H1 (cell line): ENCODE data around the gene TTC33. TPM values are rescaled to one million over a fixed set of nuclear protein-coding genes. Genes with fewer than 3 reads are reported as not detected.

Experiments used
- ASH2L ChIP-seq: fragments of 200-600, 300-600 bp; sonication (generic); IDR thresholded peaks from one replicate; pipeline ENCODE4 v1.7.1; 2017; ENCODE audit warnings: low read length
- GABPA ChIP-seq: IDR thresholded peaks from 2 replicates; pipeline ENCODE4 v1.6.1; 2011; ENCODE audit warnings: mild to moderate bottlenecking, low read length, moderate library complexity, borderline replicate concordance; ENCODE audit not compliant: insufficient read depth
- JUN ChIP-seq: IDR thresholded peaks from 2 replicates; pipeline ENCODE4 v1.6.1; 2011; ENCODE audit warnings: low read depth, mild to moderate bottlenecking, improper control_type of control experiment, low read length
- KDM1A ChIP-seq: fragments of 200-600, 300-600 bp; sonication (generic); IDR thresholded peaks from 2 replicates; pipeline ENCODE4 v1.7.1; 2016; ENCODE audit warnings: mild to moderate bottlenecking, low read length, borderline replicate concordance
- NANOG ChIP-seq: IDR thresholded peaks from 2 replicates; pipeline ENCODE4 v1.6.1; 2011; ENCODE audit warnings: low read length, low read depth, mild to moderate bottlenecking, inconsistent platforms; ENCODE audit not compliant: insufficient read depth, poor library complexity, severe bottlenecking
- RFX5 ChIP-seq: IDR thresholded peaks from 2 replicates; pipeline ENCODE4 v1.6.1; 2011; ENCODE audit warnings: low read depth, low read length, improper control_type of control experiment, borderline replicate concordance
- SIX5 ChIP-seq: IDR thresholded peaks from 2 replicates; pipeline ENCODE4 v1.6.1; 2011; ENCODE audit warnings: mild to moderate bottlenecking, low read depth, low read length
- polyA plus RNA-seq, 7 experiments: library from polyadenylated mRNA; depleted of rRNA in 3 of 7; stranded (reverse) in 5 of 7; unstranded in 2 of 7; fragments of >200 nt in 5 of 7; fragments of 200-250 nt in 2 of 7; gene quantifications; 1 replicate in 5 of 7; 2 replicates in 1 of 7; 4 replicates in 1 of 7; pipeline versions ENCODE4 v1.2.1 to v1.2.3, GENCODE V29; 2011 to 2013; ENCODE audit warnings: missing spikeins in 2 of 7, mixed read lengths in 2 of 7
- total RNA-seq: library from RNA; stranded (reverse); fragmentation: NEBNext Ultra II Directional; extraction: Animal tissue kit (Norgen Biotek cat#: 25700); gene quantifications from 2 replicates; pipeline ENCODE4 v1.2.1, GENCODE V29; 2021

TTC33 gene
- total and polyA plus RNA-seq, 2 of the 8 experiments (the other 6 are each of a cell fraction or from before 2014, with no cell fraction given), result 1.2 to 12.6 TPM

DNA sequence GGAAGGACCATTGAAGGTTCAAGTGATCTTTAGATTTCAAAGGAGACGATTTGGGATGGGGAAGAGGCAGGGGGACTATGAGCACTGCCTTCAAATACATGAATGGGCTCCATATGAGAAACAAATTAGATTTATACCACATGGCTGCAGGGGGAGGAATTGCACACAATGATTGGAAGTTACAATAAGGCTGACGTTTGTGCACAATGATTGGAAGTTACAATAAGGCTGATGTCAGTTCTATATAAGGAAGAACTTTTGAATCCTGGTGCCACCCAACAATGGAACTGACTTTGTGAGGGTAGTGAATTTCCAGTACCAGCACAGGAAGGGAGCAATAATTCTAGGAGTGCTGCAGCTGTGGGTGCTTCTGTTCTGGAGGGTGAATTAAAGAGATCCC lies 171.7 kb downstream of the TTC33 start (continued):
- TF ChIP-seq RFX5 (no peak), SIX5 (no peak), JUN (no peak), NANOG (no peak), KDM1A (no peak), ASH2L (no peak), GABPA (no peak)
